ENCODE measurements around the gene PCK1.
A peak's percentile ranks its signal among the peaks of the same experiment; 100 is the strongest.

PCK1 gene

GRCh38 chr20:57561356-57562279, 708 bp downstream of the PCK1 start:
- DNase-seq (no peak), ATAC-seq (no peak)

GRCh38 chr20:57562541-57563465, 1.9 kb downstream of the PCK1 start:
- ATAC-seq: no peak
- no peak for DNase-seq

- no peak for ATAC-seq
Measured at GRCh38 chr20:57563522-57563921, 2.6 kb downstream of the PCK1 start.

GRCh38 chr20:57564180-57564802, 3.4 kb downstream of the PCK1 start:
- ATAC-seq: no peak

More at GRCh38 chr20:57563522-57563921, 2.6 kb downstream of the PCK1 start:
- DNase-seq: no peak

GRCh38 chr20:57564951-57565642, 4.2 kb downstream of the PCK1 start:
- no peak for ATAC-seq
- DNase-seq: no peak

More at GRCh38 chr20:57564180-57564802, 3.4 kb downstream of the PCK1 start:
- no peak for DNase-seq

GRCh38 chr20:57566399-57566798, 5.5 kb downstream of the PCK1 start:
- ATAC-seq (no peak), DNase-seq (no peak)

- ATAC-seq (no peak), DNase-seq (no peak)
Measured at GRCh38 chr20:57566803-57567459, 6.0 kb downstream of the PCK1 start.

- ATAC-seq (no peak), DNase-seq (no peak)
Measured at GRCh38 chr20:57567471-57568079, 6.7 kb downstream of the PCK1 start.

GRCh38 chr20:57568088-57568896, 7.4 kb downstream of the PCK1 start:
- ATAC-seq (no peak), DNase-seq (no peak)

- ATAC-seq (no peak), DNase-seq (no peak)
Measured at GRCh38 chr20:57568960-57569359, 8.1 kb downstream of the PCK1 start.

- no peak for ATAC-seq
- no peak for DNase-seq
Measured at GRCh38 chr20:57570145-57570850, 9.4 kb downstream of the PCK1 start.

GRCh38 chr20:57570920-57571319, 10.0 kb downstream of the PCK1 start:
- no peak for ATAC-seq
- no peak for DNase-seq

GRCh38 chr20:57571782-57572416, 11.0 kb downstream of the PCK1 start:
- no peak for ATAC-seq
- DNase-seq: no peak

- DNase-seq (no peak), ATAC-seq (no peak)
Measured at GRCh38 chr20:57573242-57573641, 12.3 kb downstream of the PCK1 start.

- ATAC-seq (no peak), DNase-seq (no peak)
Measured at GRCh38 chr20:57573894-57574293, 13.0 kb downstream of the PCK1 start.

- DNase-seq: no peak
- no peak for ATAC-seq
Measured at GRCh38 chr20:57574954-57575353, 14.0 kb downstream of the PCK1 start.

GRCh38 chr20:57576002-57576401, 15.1 kb downstream of the PCK1 start:
- ATAC-seq (no peak), DNase-seq (no peak)

- DNase-seq (no peak), ATAC-seq (peak; percentile 26)
Measured at GRCh38 chr20:57576617-57577550, 16.0 kb downstream of the PCK1 start.

All from stimulated activated naive CD8-positive, alpha-beta T cell treated with anti-CD3 and anti-CD28 coated beads, Interleukin-15, Interleukin-2, amounts not matched to agents 100 U/mL and 50 U/mL, for 24 hours (primary cell).